CD4-positive, alpha-beta T cell treated with Interleukin-10 for 1 hour (primary cell): ENCODE data around the gene OR1I1.

ENCODE experiments used
- DNase-seq: peaks from one replicate; pipeline ENCODE4 v3.0.0-alpha.2; 2020

OR1I1 gene

GRCh38 chr19:15099017-15099582, 17.1 kb downstream of the OR1I1 start:
- DNase-seq = no peak

- DNase-seq = peak; percentile 55
These were observed 19.6 kb downstream of the OR1I1 start for GRCh38 chr19:15101479-15102082.

GRCh38 chr19:15104003-15104402, 22.0 kb downstream of the OR1I1 start:
- DNase-seq = no peak

GRCh38 chr19:15104411-15104810, 22.4 kb downstream of the OR1I1 start:
- DNase-seq = no peak

- no peak for DNase-seq
These were observed 23.0 kb downstream of the OR1I1 start for GRCh38 chr19:15105044-15105443.

- no peak for DNase-seq
These were observed 25.3 kb downstream of the OR1I1 start, which contains the start of gene SYDE1 for GRCh38 chr19:15107061-15108010. Gene SYDE1, plus strand, starts transcription at chr19:15107401. Its CDS starts 33 bp downstream, at chr19:15107434.

- no peak for DNase-seq
These were observed 26.3 kb downstream of the OR1I1 start for GRCh38 chr19:15108145-15108844.

GRCh38 chr19:15108845-15109767, 27.1 kb downstream of the OR1I1 start:
- no peak for DNase-seq

- no peak for DNase-seq
These were observed 27.9 kb downstream of the OR1I1 start for GRCh38 chr19:15109768-15110417.

GRCh38 chr19:15110418-15110815, 28.4 kb downstream of the OR1I1 start:
- DNase-seq = no peak

GRCh38 chr19:15111758-15112157, 29.7 kb downstream of the OR1I1 start:
- DNase-seq = no peak

- no peak for DNase-seq
These were observed 30.4 kb downstream of the OR1I1 start for GRCh38 chr19:15112385-15112784.

GRCh38 chr19:15113245-15114152, 31.5 kb downstream of the OR1I1 start:
- DNase-seq = no peak

GRCh38 chr19:15114153-15114540, 32.1 kb downstream of the OR1I1 start:
- no peak for DNase-seq

- DNase-seq = no peak
These were observed 33.1 kb downstream of the OR1I1 start for GRCh38 chr19:15115080-15115479.

- no peak for DNase-seq
These were observed 34.0 kb downstream of the OR1I1 start for GRCh38 chr19:15115762-15116615.

GRCh38 chr19:15116856-15117255, 34.8 kb downstream of the OR1I1 start:
- DNase-seq = no peak

GRCh38 chr19:15118248-15118647, 36.2 kb downstream of the OR1I1 start:
- no peak for DNase-seq

- DNase-seq = no peak
These were observed 36.9 kb downstream of the OR1I1 start for GRCh38 chr19:15118789-15119494.
